ENCODE results near the gene FAM161A.
"Not testable (repeated sequence)": the region's sequence is repeated elsewhere in the genome, so short reads cannot be mapped to it uniquely, and the experiment has no call there.

FAM161A gene

DNA sequence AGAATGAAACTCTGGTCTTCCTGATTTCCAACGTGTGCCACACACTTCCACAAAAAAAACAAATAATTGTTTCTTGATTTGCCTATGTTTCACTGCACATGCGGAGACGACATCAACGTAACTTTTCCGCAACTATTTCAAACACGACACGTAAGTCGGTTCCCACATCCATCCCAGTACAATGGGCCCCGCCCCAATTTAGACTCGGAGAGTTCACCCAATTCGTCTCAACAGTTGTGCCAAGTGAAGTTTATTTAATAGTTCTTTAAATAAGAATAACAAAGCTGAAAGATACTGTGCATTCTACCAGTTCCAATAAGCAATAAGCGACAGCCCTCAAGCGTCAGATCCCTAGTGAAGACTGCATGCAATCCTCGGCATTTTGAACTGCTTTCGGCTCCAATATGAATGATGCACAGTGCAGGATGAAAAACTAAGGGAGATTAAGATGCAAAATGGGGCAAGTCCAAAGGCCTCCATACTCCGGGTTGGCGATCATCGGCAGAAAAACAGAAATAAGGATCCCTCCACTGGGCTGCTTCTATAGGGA is 33.9 kb upstream of the FAM161A start:
- ChIA-PET POLR2A (interaction anchor here (0.9 kb wide), 1 partner anchor 33 kb away, joined by 3 read pairs; no protein-coding TSS in a partner anchor), CTCF (no interaction called here)
- no peak for TF ChIP-seq ZNF384 (IDR thresholded peaks at IDR 0.05)
- DNase-seq (ENCODE audit: extremely low spot score): peak; percentile 7

DNA sequence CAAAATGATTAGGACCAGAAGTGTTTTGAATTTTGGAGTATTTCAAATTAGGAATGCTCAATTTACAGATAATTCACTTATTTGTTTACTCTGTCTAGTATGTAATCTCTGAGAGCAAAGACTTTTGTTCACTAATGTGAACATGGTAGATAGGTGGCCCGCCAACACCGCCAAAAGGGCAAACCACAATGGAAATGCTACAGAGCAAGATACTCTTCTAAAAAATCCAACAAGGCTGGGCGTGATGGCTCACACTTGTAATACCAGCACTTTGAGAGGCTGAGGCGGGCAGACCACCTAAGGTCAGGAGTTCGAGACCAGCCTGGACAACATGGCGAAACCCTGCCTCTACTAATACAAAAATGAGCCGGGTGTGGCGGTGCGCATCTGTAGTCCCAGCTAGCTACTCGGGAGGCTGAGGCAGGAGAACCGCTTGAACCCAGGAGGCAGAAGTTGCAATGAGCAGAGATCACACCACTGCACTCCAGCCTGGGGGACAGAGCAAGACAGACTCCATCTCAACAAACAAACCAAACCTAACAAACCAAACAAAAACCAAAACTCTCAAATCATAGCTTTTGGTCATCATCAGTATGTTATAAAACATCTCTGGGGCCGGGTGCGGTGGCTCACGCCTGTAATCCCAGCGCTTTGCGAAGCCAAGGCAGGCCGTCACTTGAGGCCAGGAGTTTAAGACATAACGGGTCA is 32.2 kb upstream of the FAM161A start:
- TF ChIP-seq LEF1 (IDR thresholded peaks at IDR 0.05; ENCODE audit: borderline replicate concordance): no peak
- no peak for TF ChIP-seq FOXK2 (IDR thresholded peaks at IDR 0.05)
- no peak for TF ChIP-seq ELF4 (IDR thresholded peaks at IDR 0.05)
- TF ChIP-seq BHLHE40 (IDR thresholded peaks at IDR 0.05; ENCODE audit: borderline replicate concordance): no peak
- no peak for TF ChIP-seq TARDBP (IDR thresholded peaks at IDR 0.05)
- no peak for TF ChIP-seq CTBP1 (IDR thresholded peaks at IDR 0.05; ENCODE audit: borderline replicate concordance)
- TF ChIP-seq, protein P1, sequence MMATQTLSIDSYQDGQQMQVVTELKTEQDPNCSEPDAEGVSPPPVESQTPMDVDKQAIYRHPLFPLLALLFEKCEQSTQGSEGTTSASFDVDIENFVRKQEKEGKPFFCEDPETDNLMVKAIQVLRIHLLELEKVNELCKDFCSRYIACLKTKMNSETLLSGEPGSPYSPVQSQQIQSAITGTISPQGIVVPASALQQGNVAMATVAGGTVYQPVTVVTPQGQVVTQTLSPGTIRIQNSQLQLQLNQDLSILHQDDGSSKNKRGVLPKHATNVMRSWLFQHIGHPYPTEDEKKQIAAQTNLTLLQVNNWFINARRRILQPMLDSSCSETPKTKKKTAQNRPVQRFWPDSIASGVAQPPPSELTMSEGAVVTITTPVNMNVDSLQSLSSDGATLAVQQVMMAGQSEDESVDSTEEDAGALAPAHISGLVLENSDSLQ (IDR thresholded peaks at IDR 0.05): no peak
- no peak for TF ChIP-seq L3MBTL2 (conservative IDR thresholded peaks at IDR 0.05)
- TF ChIP-seq ARNT (IDR thresholded peaks at IDR 0.05): no peak
- no peak for TF ChIP-seq SUZ12 (IDR thresholded peaks at IDR 0.05)
- TF ChIP-seq FOXA1 (IDR thresholded peaks at IDR 0.05): no peak
- TF ChIP-seq NFRKB (IDR thresholded peaks at IDR 0.05): no peak
- no peak for TF ChIP-seq FOXM1 (IDR thresholded peaks at IDR 0.05; ENCODE audit: borderline replicate concordance)
- TF ChIP-seq ZNF384 (IDR thresholded peaks at IDR 0.05): no peak
- TF ChIP-seq HDGF (IDR thresholded peaks at IDR 0.05; ENCODE audit: borderline replicate concordance): no peak
- TF ChIP-seq SP1 (IDR thresholded peaks at IDR 0.05): no peak
- CTCF ChIA-PET: no interaction called here
- POLR2A ChIA-PET: interaction anchor here (1.2 kb wide), 1 partner anchor 31 kb away, joined by 3 read pairs; no protein-coding TSS in a partner anchor
- DNase-seq (ENCODE audit: extremely low spot score): no peak

DNA sequence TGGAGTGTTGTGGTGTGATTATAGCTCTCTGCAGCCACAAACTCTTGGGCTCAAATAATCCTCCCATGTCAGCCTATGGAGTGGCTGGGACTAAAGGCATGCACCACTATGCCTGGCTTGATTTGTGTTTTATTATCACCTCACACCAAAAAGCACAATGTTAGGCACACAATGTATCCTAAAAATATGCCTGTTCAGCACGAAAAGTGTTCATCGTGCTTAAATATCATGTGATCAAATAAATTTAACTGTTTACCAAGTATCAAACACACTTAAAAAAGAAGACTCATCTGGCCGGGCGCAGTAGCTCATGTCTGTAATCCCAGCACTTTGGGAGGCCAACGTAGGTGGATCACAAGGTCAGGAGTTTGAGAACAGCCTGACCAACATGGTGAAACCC is 29.0 kb upstream of the FAM161A start:
- DNase-seq (ENCODE audit: extremely low spot score): no peak
- CTCF ChIA-PET: no interaction called here
- TF ChIP-seq TARDBP (IDR thresholded peaks at IDR 0.05) (no peak), LEF1 (IDR thresholded peaks at IDR 0.05; ENCODE audit: borderline replicate concordance) (no peak), NFRKB (IDR thresholded peaks at IDR 0.05) (no peak), SP1 (IDR thresholded peaks at IDR 0.05) (no peak)
- POLR2A ChIA-PET: no interaction called here

DNA sequence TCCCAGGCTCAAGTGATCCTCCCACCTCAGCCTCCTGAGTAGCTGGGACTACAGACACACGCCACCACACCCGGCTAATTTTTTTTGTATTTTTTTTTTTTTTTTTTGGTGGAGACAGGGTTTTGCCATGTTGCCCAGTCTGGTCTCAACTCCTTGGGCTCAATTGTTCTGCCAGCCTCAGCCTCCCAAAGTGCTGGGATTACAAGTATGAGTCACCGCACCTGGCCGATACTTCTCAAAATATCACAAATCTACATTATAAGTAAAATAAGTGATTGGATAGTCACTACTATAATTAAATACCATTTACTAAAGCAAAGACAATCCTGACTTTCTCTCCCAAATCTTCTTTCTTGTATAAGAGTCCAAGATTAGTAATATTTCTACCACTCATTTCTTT is 25.5 kb upstream of the FAM161A start:
- DNase-seq (ENCODE audit: extremely low spot score); POLR2A ChIA-PET: not testable (repeated sequence)
- CTCF ChIA-PET: interaction anchor here (0.6 kb wide), 1 partner anchor 45 kb away, joined by 6 read pairs; no protein-coding TSS in a partner anchor

DNA sequence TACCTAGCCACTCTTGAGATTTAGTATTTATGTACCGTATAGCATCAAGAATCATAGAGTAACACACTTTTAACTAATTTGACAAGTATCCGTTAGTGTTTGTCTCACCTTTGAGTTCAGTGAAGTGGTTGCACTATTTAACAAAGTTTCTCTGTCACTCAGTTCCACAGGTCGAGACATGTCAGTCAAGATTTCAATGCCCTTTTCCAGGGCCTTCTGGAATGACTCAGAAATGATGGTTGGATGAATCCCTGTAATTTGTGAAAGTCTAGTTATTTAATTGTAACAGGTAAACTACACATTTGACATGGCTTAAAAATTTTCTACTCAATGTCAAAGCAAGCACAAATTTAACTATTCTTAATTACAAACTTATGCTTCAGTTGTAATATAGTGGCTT is 24.9 kb upstream of the FAM161A start:
- CTCF ChIA-PET: interaction anchor here (0.6 kb wide), 1 partner anchor 44 kb away, joined by 6 read pairs; no protein-coding TSS in a partner anchor

DNA sequence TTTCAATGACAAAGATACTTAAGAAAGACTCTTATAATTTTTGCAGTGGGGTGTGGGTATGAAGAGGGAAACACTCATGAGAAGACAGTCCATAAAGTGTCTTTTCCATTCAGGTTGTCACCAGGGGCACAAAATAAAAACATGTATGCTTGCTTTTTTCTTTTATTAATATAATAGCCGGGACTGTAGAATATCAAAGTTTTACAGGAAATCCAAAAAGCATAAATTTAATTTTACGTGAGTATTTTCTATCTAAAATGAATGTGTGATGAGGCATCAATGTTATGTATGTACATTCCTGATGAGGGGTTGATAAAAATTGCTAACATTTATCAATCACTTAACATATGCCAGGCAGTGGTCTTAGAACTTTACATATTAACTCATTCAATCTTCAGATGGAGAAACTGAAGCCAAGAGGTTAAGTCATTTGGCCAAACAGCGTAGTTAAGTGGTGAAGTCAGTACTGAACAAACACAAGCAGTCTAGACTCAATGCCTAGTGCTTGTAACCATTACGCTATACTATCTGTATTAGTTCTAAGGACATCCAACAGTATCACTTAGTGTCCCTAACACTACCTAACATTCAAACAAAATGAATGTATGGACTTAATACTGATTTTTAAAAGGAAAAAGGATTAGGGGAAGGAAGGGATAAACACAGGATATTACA is 23.8 kb upstream of the FAM161A start:
- CTCF ChIA-PET: no interaction called here
- TF ChIP-seq SUZ12 (IDR thresholded peaks at IDR 0.05) (no peak), ZNF384 (IDR thresholded peaks at IDR 0.05) (no peak), BHLHE40 (IDR thresholded peaks at IDR 0.05; ENCODE audit: borderline replicate concordance) (no peak), TARDBP (IDR thresholded peaks at IDR 0.05) (no peak), SP1 (IDR thresholded peaks at IDR 0.05) (no peak), FOXK2 (IDR thresholded peaks at IDR 0.05) (no peak)
- no peak for DNase-seq (ENCODE audit: extremely low spot score)
- POLR2A ChIA-PET: interaction anchor here (0.7 kb wide), 1 partner anchor 22 kb away, joined by 3 read pairs; no protein-coding TSS in a partner anchor

More for the DNA sequence above, 24.9 kb upstream of the FAM161A start:
- TF ChIP-seq SUZ12 (IDR thresholded peaks at IDR 0.05): no peak
- TF ChIP-seq FOXA1 (IDR thresholded peaks at IDR 0.05): no peak
- TF ChIP-seq, protein P1 (IDR thresholded peaks at IDR 0.05): no peak
- TF ChIP-seq BHLHE40 (IDR thresholded peaks at IDR 0.05; ENCODE audit: borderline replicate concordance): no peak
- no peak for TF ChIP-seq TARDBP (IDR thresholded peaks at IDR 0.05)
- TF ChIP-seq SP1 (IDR thresholded peaks at IDR 0.05): no peak
- no peak for TF ChIP-seq ELF4 (IDR thresholded peaks at IDR 0.05)
- TF ChIP-seq CTBP1 (IDR thresholded peaks at IDR 0.05; ENCODE audit: borderline replicate concordance): no peak
- TF ChIP-seq L3MBTL2 (conservative IDR thresholded peaks at IDR 0.05): no peak
- no peak for TF ChIP-seq FOXK2 (IDR thresholded peaks at IDR 0.05)
- no peak for TF ChIP-seq ZNF384 (IDR thresholded peaks at IDR 0.05)
- TF ChIP-seq HDGF (IDR thresholded peaks at IDR 0.05; ENCODE audit: borderline replicate concordance): no peak
- TF ChIP-seq ARNT (IDR thresholded peaks at IDR 0.05): no peak
- no peak for TF ChIP-seq FOXM1 (IDR thresholded peaks at IDR 0.05; ENCODE audit: borderline replicate concordance)
- TF ChIP-seq LEF1 (IDR thresholded peaks at IDR 0.05; ENCODE audit: borderline replicate concordance): no peak
- TF ChIP-seq NFRKB (IDR thresholded peaks at IDR 0.05): no peak
- DNase-seq (ENCODE audit: extremely low spot score): no peak
- POLR2A ChIA-PET: interaction anchor here (0.7 kb wide), 1 partner anchor 23 kb away, joined by 3 read pairs; no protein-coding TSS in a partner anchor

DNA sequence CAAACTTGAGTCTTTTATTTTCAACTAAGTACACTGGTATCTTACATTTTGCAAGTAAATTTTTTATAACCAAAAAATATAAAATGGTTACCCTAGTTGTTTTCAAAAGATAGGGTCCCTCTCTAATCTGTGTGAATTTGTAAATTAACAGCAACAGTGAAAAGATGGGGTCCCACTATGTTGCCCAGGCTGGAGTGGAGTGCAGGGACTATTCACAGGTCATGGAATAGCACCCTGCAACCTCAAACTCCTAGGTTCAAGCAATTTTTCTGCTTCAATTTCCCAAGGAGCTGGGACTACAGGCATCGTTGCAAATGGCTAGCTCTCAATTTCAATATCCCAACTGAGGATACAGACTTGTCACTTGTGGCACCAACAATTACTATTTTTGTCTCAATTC is 22.5 kb upstream of the FAM161A start:
- TF ChIP-seq FOXM1 (IDR thresholded peaks at IDR 0.05; ENCODE audit: borderline replicate concordance) (no peak), FOXK2 (IDR thresholded peaks at IDR 0.05) (no peak), BHLHE40 (IDR thresholded peaks at IDR 0.05; ENCODE audit: borderline replicate concordance) (no peak), SUZ12 (IDR thresholded peaks at IDR 0.05) (no peak), ARNT (IDR thresholded peaks at IDR 0.05) (no peak), CTBP1 (IDR thresholded peaks at IDR 0.05; ENCODE audit: borderline replicate concordance) (no peak), TARDBP (IDR thresholded peaks at IDR 0.05) (no peak), FOXA1 (IDR thresholded peaks at IDR 0.05) (no peak), ZNF384 (IDR thresholded peaks at IDR 0.05) (no peak), SP1 (IDR thresholded peaks at IDR 0.05) (no peak), ELF4 (IDR thresholded peaks at IDR 0.05) (no peak), HDGF (IDR thresholded peaks at IDR 0.05; ENCODE audit: borderline replicate concordance) (no peak), L3MBTL2 (conservative IDR thresholded peaks at IDR 0.05) (no peak), LEF1 (IDR thresholded peaks at IDR 0.05; ENCODE audit: borderline replicate concordance) (no peak)
- TF ChIP-seq, protein P1 (IDR thresholded peaks at IDR 0.05): no peak
- ChIA-PET CTCF (no interaction called here), POLR2A (no interaction called here)
- no peak for DNase-seq (ENCODE audit: extremely low spot score)

DNA sequence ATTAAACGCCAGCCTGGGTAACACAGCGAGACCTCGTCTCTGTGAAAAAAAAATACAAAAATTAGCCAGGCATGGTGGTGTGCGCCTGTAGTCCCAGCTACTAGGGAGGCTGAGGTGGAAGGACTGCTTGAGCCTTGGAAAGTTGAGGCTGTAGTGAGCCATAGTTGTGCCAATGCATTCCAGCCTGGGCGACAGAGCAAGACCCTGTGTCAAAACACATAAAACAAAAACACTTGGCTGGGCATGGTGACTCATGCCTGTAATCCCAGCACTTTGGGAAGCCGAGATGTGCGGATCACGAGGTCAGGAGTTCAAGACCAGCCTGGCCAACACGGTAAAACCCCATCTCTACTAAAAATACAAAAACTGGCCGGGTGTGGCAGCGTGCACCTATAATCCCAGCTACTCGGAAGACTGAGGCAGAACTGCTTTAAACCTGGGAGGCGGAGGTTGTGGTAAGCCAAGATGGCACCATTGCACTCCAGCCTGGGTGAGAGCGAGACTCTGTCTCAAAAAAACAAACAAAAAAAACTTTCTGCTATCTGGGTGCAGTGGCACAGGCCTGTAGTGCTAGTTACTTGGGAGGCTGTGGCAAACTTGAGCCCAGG is 12.7 kb upstream of the FAM161A start:
- CTCF ChIA-PET: interaction anchor here (0.6 to 0.7 kb wide), 2 partner anchors 20 to 39 kb away, joined by 3 read pairs; partner anchors contain the start of gene COMMD1
- DNase-seq (ENCODE audit: extremely low spot score): not testable (repeated sequence)
- POLR2A ChIA-PET: interaction anchor here (1.8 kb wide), 1 partner anchor 12 kb away, joined by 10 read pairs; the partner anchor contains the start of gene FAM161A
